Glutamatergic neuron (in vitro differentiated cells): ENCODE results near the gene PSMA4. TPM values are rescaled to one million over a fixed set of nuclear protein-coding genes. Genes with fewer than 3 reads are reported as not detected.

Experiments used
- DNase-seq: peaks from one replicate; pipeline ENCODE4 v3.0.0; 2022
- H3K27ac Mint-ChIP-seq: one replicate; pipeline ENCODE4 v1.8.0; 2020; ENCODE audit warnings: mild to moderate bottlenecking, mixed read lengths, inconsistent platforms; ENCODE audit not compliant: unreplicated experiment
- H3K27me3 Mint-ChIP-seq: one replicate; pipeline ENCODE4 v1.8.0; 2020; ENCODE audit warnings: mild to moderate bottlenecking, moderate library complexity, mixed read lengths, inconsistent platforms; ENCODE audit not compliant: unreplicated experiment
- H3K36me3 Mint-ChIP-seq: one replicate; pipeline ENCODE4 v1.8.0; 2020; ENCODE audit warnings: mild to moderate bottlenecking, mixed read lengths, inconsistent platforms; ENCODE audit not compliant: unreplicated experiment
- H3K4me1 Mint-ChIP-seq: one replicate; pipeline ENCODE4 v1.8.0; 2020; ENCODE audit warnings: mild to moderate bottlenecking, low read depth, mixed read lengths, inconsistent platforms; ENCODE audit not compliant: unreplicated experiment
- H3K4me3 Mint-ChIP-seq: one replicate; pipeline ENCODE4 v1.8.0; 2020; ENCODE audit warnings: mild to moderate bottlenecking, mixed read lengths, inconsistent platforms; ENCODE audit not compliant: unreplicated experiment
- H3K9me3 Mint-ChIP-seq: one replicate; pipeline ENCODE4 v1.8.0; 2020; ENCODE audit warnings: mild to moderate bottlenecking, moderate library complexity, mixed read lengths, inconsistent platforms; ENCODE audit not compliant: unreplicated experiment
- total RNA-seq: library from RNA; stranded (reverse); fragmentation: NEBNext Ultra II Directional; extraction: Animal tissue kit (Norgen Biotek cat#: 25700); gene quantifications from one replicate; pipeline ENCODE4 v1.2.1, GENCODE V29; 2021; ENCODE audit not compliant: unreplicated experiment
- TF ChIP-seq, protein P1 (sequence below): fragments of 200-600 bp; sonication (generic); IDR thresholded peaks from one replicate; pipeline ENCODE4 v1.5.0; 2021; ENCODE audit not compliant: partially characterized antibody, unreplicated experiment

The PSMA4 gene
- total RNA-seq, 1 donor from 2014 or later: 170 TPM

DNA sequence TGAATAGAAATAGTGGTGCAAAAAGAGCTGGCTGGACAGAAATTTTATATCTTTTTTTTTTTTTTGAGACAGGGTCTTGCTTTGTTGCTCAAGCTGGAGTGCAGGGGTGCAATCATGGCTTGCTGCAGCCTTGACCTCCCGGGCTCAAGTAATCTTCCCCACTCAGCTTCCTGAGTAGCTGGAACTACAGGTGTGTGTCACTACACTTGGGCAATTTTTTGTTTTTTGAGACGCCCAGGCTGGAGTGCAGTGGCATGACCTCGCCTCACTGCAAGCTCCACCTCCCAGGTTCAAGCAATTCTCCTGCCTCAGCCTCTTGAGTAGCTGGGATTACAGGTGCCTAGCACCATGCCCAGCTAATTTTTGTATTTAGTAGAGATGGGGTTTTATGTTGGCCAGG, 58.1 kb downstream of the PSMA4 start:
- no peak overlapping the region for H3K27ac Mint-ChIP-seq
- peaks cover 3% of the 10 kb centered on the region for H3K4me1 Mint-ChIP-seq
- peaks cover 11% of the 10 kb centered on the region for H3K27me3 Mint-ChIP-seq
- H3K4me3 Mint-ChIP-seq: no peak overlapping the region
- peaks cover 4% of the 10 kb centered on the region for H3K9me3 Mint-ChIP-seq
- TF ChIP-seq, protein P1, sequence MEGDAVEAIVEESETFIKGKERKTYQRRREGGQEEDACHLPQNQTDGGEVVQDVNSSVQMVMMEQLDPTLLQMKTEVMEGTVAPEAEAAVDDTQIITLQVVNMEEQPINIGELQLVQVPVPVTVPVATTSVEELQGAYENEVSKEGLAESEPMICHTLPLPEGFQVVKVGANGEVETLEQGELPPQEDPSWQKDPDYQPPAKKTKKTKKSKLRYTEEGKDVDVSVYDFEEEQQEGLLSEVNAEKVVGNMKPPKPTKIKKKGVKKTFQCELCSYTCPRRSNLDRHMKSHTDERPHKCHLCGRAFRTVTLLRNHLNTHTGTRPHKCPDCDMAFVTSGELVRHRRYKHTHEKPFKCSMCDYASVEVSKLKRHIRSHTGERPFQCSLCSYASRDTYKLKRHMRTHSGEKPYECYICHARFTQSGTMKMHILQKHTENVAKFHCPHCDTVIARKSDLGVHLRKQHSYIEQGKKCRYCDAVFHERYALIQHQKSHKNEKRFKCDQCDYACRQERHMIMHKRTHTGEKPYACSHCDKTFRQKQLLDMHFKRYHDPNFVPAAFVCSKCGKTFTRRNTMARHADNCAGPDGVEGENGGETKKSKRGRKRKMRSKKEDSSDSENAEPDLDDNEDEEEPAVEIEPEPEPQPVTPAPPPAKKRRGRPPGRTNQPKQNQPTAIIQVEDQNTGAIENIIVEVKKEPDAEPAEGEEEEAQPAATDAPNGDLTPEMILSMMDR: no peak
- peaks cover 12% of the 10 kb centered on the region for H3K36me3 Mint-ChIP-seq
- no peak for DNase-seq

DNA sequence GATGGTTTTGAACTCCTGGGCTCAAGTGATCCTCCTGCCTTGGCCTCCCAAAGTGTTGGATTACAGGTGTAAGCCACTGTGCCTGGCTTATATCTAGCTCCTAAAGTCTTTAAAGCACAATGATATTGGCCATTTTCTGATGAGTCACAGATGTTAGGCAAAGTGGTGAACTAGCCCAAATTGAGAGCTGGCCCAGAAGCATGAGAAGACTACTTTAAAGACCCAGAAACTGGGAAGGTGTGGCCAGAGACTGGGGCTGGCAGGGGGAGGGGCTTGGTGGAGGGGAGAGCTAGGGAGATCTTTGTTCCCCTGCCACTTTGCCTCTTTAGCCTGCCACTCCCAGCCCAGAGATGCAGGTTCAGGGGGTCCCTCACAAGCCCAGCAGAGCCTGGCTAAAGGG, 58.9 kb downstream of the PSMA4 start:
- no peak for DNase-seq
- Mint-ChIP-seq H3K4me1 (peaks cover 3% of the 10 kb centered on the region), H3K4me3 (no peak overlapping the region), H3K9me3 (peaks cover 4% of the 10 kb centered on the region), H3K36me3 (peaks cover 12% of the 10 kb centered on the region), H3K27ac (no peak overlapping the region), H3K27me3 (peaks cover 15% of the 10 kb centered on the region)
- TF ChIP-seq, protein P1: no peak

Other genes with a start within 250 kb of the PSMA4 start
- 43.9 TPM for gene SKIC8, start 240.8 kb upstream of the PSMA4 start, total RNA-seq
- 314 TPM for gene CRABP1, start 200.1 kb upstream of the PSMA4 start, total RNA-seq
- 82.4 TPM for gene IREB2, start 102.2 kb upstream of the PSMA4 start, total RNA-seq
- gene HYKK, start 32.9 kb upstream of the PSMA4 start, total RNA-seq: 2.8 TPM
- 55.3 TPM for gene CHRNA5, start 25.1 kb downstream of the PSMA4 start, total RNA-seq
- gene CHRNA3, start 80.6 kb downstream of the PSMA4 start, total RNA-seq: 208 TPM
- gene CHRNB4, start 100.8 kb downstream of the PSMA4 start, total RNA-seq: 71.6 TPM